GM12874 (cell line): ENCODE data around the gene RMDN3.

Experiments
- TF ChIP-seq, protein P1 (sequence below): IDR thresholded peaks from 2 replicates; pipeline ENCODE4 v1.5.1; 2011; ENCODE audit warnings: low read depth, mild to moderate bottlenecking, control low read depth, low read length, moderate library complexity; ENCODE audit not compliant: insufficient read depth

Gene RMDN3

DNA sequence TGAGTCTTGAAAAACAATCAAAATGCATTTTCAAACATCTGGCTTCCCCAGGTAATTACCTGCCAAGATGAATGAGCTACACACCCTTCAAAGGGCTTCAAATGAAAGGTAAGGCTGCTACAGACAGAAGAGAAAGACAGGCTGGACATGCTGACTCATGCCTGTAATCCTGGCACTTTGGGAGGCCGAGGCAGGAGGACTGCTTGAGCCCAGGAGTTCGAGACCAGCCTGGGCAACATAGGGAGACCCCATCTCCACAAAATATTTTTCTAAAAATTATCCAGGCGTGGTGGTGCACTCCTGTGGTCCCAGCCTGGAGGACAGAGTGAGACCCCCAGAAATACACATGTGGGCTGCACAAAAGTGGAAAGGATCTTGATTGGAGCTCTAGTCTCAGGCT, 37.3 kb upstream of the RMDN3 start:
- TF ChIP-seq, protein P1, sequence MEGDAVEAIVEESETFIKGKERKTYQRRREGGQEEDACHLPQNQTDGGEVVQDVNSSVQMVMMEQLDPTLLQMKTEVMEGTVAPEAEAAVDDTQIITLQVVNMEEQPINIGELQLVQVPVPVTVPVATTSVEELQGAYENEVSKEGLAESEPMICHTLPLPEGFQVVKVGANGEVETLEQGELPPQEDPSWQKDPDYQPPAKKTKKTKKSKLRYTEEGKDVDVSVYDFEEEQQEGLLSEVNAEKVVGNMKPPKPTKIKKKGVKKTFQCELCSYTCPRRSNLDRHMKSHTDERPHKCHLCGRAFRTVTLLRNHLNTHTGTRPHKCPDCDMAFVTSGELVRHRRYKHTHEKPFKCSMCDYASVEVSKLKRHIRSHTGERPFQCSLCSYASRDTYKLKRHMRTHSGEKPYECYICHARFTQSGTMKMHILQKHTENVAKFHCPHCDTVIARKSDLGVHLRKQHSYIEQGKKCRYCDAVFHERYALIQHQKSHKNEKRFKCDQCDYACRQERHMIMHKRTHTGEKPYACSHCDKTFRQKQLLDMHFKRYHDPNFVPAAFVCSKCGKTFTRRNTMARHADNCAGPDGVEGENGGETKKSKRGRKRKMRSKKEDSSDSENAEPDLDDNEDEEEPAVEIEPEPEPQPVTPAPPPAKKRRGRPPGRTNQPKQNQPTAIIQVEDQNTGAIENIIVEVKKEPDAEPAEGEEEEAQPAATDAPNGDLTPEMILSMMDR, result no peak

GRCh38 chr15:40790718-40791117, 35.7 kb upstream of the RMDN3 start:
- TF ChIP-seq, protein P1, result no peak

DNA sequence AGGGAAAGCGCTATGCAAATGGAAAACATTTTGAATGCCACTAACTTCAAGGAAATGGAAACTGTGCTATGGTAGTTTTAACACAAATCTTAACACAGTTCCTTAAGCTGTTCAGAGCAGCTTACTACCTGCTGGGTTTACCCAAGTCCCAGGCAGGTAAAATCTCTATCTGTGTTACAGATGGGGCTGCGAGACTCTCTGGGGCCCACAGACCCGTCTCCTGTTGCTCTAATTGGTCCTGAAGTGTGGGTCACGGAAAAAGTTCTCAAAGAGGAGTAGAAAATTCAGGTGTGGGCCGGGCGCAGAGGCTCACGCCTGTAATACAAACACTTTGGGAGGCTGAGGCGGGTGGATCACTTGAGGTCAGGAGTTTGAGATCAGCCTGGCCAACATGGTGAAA, 34.9 kb upstream of the RMDN3 start:
- TF ChIP-seq, protein P1, result no peak

DNA sequence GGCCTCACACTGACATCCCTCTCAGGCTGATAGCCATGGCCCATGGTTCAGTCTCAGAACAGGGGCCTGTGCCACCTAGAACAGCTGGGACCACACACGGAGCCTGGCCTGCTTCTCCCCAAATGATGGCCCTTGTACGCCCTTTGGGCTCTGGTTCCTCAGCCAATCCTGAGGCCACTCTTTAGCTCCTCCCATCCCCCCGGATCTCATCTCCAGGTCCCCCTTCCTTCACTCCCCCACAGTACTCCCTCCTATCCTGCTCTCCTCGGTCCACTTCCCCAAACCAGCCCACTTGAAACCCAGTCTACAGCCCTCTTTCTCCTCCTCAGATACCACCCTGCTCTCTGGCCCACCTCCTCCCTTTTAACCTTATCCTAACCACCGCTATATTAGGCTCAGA, 34.1 kb upstream of the RMDN3 start:
- TF ChIP-seq, protein P1, result no peak

GRCh38 chr15:40787991-40788390, 32.9 kb upstream of the RMDN3 start:
- TF ChIP-seq, protein P1, result no peak

DNA sequence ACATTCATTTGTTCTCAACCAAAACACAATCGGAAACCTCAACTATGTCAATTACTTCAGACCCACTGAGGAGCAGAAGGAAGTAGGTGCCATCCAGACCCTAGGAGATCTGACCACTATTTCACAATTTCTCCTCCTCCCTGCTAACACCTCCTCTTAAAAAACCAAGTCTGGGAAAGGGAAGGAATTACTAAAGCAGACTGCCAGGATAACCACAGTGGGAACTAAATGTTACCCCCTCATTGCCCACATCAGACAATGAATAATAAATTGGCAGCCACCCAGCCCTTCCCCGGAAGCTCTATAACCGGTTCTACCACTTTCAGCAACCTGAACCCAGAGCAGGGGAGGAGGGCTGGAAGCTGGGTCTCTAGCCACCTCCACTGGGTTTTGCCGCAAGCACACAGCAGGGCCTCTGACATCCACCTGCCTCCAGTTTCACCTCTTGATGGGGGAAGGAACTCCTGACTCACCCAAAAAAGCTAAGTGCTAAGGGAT, 32.3 kb upstream of the RMDN3 start:
- TF ChIP-seq, protein P1, result no peak

GRCh38 chr15:40785814-40786213, 30.8 kb upstream of the RMDN3 start:
- TF ChIP-seq, protein P1, result no peak
